DND-41 (cell line): Measurements from ENCODE around the gene UBASH3B.

Experiments used
- ATAC-seq: fragments of 200-7000 bp; cut with Tn5 transposase; 3 replicates; pipeline ENCODE4 v1.9.1; 2021; ENCODE audit warnings: low read depth; ENCODE audit not compliant: insufficient read depth
- DNase-seq: peaks from one replicate; pipeline ENCODE4 v3.0.0-alpha.2; 2020
- H2AFZ ChIP-seq: 2 replicates; pipeline ENCODE4 v1.6.0; 2012; ENCODE audit warnings: low read depth, low read length
- H3K27ac ChIP-seq: 2 replicates; pipeline ENCODE4 v1.5.1; 2012; ENCODE audit warnings: low read length, inconsistent platforms
- H3K27me3 ChIP-seq: fragments of 200-600 bp; sonication (generic); 2 replicates; pipeline ENCODE4 v1.6.0; 2012; ENCODE audit warnings: low read length, mild to moderate bottlenecking, inconsistent platforms; ENCODE audit not compliant: insufficient read depth, poor library complexity
- H3K36me3 ChIP-seq: 2 replicates; pipeline ENCODE4 v1.5.1; 2012; ENCODE audit warnings: low read length, inconsistent platforms; ENCODE audit not compliant: insufficient read depth
- H3K4me1 ChIP-seq: 2 replicates; pipeline ENCODE4 v1.5.1; 2012; ENCODE audit warnings: mild to moderate bottlenecking, low read length; ENCODE audit not compliant: insufficient read depth
- H3K4me2 ChIP-seq: 2 replicates; pipeline ENCODE4 v1.6.0; 2012; ENCODE audit warnings: mild to moderate bottlenecking, moderate library complexity, low read length, inconsistent platforms; ENCODE audit not compliant: insufficient read depth
- H3K4me3 ChIP-seq, 2 experiments: fragments of 200-600 bp in 1 of 2; shearing (Covaris generic) in 1 of 2; 2 replicates each; pipeline ENCODE4 v1.5.1; 2012 to 2016; ENCODE audit warnings: inconsistent platforms in 2 of 2, low read length in 2 of 2, mild to moderate bottlenecking in 2 of 2, low read depth in 1 of 2, moderate library complexity in 1 of 2
- H3K79me2 ChIP-seq: 2 replicates; pipeline ENCODE4 v1.6.0; 2012; ENCODE audit warnings: low read length, inconsistent platforms; ENCODE audit not compliant: insufficient read depth
- H3K9ac ChIP-seq: 2 replicates; pipeline ENCODE4 v1.6.0; 2012; ENCODE audit warnings: low read depth, mild to moderate bottlenecking, inconsistent platforms, low read length, moderate library complexity
- H3K9me3 ChIP-seq: 2 replicates; pipeline ENCODE4 v1.5.1; 2012; ENCODE audit warnings: low read length, moderate library complexity, mild to moderate bottlenecking, inconsistent platforms; ENCODE audit not compliant: insufficient read depth, severe bottlenecking
- H4K20me1 ChIP-seq: 2 replicates; pipeline ENCODE4 v1.6.0; 2012; ENCODE audit warnings: low read length; ENCODE audit not compliant: insufficient read depth
- EZH2 ChIP-seq: IDR thresholded peaks from 3 replicates; pipeline ENCODE4 v1.6.1; 2012; ENCODE audit warnings: borderline replicate concordance, low read depth, mild to moderate bottlenecking, moderate library complexity, low read length, inconsistent platforms; ENCODE audit not compliant: severe bottlenecking
- TF ChIP-seq, protein P1 (sequence below): IDR thresholded peaks from 2 replicates; pipeline ENCODE4 v1.5.1; 2012; ENCODE audit warnings: borderline replicate concordance, low read length, moderate library complexity, mild to moderate bottlenecking; ENCODE audit not compliant: poor library complexity, severe bottlenecking; ENCODE audit errors: extremely low read depth

UBASH3B gene

DNA sequence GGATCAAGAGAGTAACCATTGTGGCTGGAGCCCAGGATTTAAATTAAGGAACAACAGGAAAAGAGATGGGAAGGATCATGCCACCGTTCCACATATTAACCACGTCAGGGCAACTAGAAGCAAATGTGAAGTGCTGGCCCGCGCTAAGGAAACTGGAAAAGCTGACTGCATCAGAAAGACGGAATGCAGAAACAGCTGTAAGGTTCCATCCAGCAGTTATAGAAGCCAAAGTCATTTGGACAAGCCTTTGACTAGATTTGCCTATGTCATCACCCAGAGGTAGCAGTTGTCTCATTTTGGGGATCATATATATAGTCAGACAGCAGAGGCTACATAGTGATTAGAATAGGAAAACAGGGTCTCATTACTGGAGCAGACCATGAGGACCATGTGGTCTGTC is 139.8 kb downstream of the UBASH3B start:
- Histone ChIP-seq H2AFZ (no peak overlapping the region), H3K4me2 (no peak overlapping the region), H3K27me3 (no peaks in the 10 kb centered on the region), H3K79me2 (no peaks in the 10 kb centered on the region), H3K4me1 (no peaks in the 10 kb centered on the region), H4K20me1 (no peaks in the 10 kb centered on the region), H3K9me3 (no peaks in the 10 kb centered on the region), H3K36me3 (peaks cover 79% of the 10 kb centered on the region), H3K27ac (no peak overlapping the region), H3K9ac (no peak overlapping the region), H3K4me3 (no peak overlapping the region)
- TF ChIP-seq, protein P1, sequence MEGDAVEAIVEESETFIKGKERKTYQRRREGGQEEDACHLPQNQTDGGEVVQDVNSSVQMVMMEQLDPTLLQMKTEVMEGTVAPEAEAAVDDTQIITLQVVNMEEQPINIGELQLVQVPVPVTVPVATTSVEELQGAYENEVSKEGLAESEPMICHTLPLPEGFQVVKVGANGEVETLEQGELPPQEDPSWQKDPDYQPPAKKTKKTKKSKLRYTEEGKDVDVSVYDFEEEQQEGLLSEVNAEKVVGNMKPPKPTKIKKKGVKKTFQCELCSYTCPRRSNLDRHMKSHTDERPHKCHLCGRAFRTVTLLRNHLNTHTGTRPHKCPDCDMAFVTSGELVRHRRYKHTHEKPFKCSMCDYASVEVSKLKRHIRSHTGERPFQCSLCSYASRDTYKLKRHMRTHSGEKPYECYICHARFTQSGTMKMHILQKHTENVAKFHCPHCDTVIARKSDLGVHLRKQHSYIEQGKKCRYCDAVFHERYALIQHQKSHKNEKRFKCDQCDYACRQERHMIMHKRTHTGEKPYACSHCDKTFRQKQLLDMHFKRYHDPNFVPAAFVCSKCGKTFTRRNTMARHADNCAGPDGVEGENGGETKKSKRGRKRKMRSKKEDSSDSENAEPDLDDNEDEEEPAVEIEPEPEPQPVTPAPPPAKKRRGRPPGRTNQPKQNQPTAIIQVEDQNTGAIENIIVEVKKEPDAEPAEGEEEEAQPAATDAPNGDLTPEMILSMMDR: no peak
- no peak for TF ChIP-seq EZH2
- DNase-seq: no peak
- no peak for ATAC-seq

DNA sequence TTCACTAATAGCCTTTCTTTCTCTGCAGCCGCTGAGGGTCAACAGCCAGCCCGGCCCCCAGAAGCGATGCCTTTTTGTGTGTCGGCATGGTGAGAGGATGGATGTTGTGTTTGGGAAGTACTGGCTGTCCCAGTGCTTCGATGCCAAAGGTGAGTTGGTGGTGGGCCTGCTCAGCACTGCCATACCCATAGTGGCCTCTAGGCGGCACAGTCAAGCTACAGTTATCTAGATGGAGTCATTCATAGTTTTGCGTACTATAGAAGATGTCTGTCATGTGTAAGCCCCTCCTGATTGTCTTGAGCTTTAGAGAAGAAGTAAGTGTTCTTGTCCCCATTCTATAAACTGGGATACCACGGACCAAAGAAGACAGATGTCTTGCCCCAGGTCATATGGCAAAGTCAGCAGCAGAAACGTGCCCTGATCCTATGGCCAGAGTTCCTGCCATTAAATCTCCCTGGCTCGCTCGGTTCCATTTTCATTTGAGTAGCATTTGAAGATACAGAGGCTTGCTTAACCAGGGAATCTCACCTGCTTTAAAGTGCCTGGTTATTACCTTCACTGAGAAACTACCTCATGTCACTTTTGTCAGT is 140.7 kb downstream of the UBASH3B start:
- ATAC-seq: peak; percentile 73
- Histone ChIP-seq H3K27me3 (no peaks in the 10 kb centered on the region), H3K4me1 (no peaks in the 10 kb centered on the region), H3K9me3 (no peaks in the 10 kb centered on the region), H3K27ac (no peak overlapping the region), H4K20me1 (no peaks in the 10 kb centered on the region), H3K4me3 (no peak overlapping the region), H3K79me2 (no peaks in the 10 kb centered on the region), H2AFZ (no peak overlapping the region), H3K9ac (no peak overlapping the region), H3K4me2 (no peak overlapping the region), H3K36me3 (peaks cover 79% of the 10 kb centered on the region)
- DNase-seq: peak; percentile 56
- no peak for TF ChIP-seq EZH2
- TF ChIP-seq, protein P1: peak; percentile 83

DNA sequence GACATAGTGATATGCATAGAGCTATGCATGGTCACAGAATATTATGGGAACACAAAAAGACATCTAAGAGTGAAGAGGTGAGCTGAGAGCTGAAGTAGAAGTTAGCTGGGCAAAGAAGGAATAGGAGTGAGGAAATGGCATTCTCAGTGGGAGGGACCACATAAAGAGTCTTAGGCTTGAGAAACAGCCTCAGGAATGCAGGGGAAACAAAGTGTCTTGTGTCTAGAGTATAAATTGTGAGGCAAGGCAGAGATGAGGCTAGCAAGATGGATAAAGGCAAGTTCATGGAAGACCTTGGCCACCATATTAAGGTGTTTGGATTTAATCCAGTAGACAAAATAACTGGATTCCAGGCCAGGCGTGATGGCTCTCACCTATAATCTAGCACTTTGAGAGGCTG is 142.1 kb downstream of the UBASH3B start:
- DNase-seq (no peak), ATAC-seq (no peak)
- H3K4me1 ChIP-seq: no peaks in the 10 kb centered on the region
- H4K20me1 ChIP-seq: no peaks in the 10 kb centered on the region
- H3K4me2 ChIP-seq: no peak overlapping the region
- TF ChIP-seq EZH2: no peak
- TF ChIP-seq, protein P1: no peak
- H3K79me2 ChIP-seq: no peaks in the 10 kb centered on the region
- no peaks in the 10 kb centered on the region for H3K9me3 ChIP-seq
- peaks cover 78% of the 10 kb centered on the region for H3K36me3 ChIP-seq
- H3K9ac ChIP-seq: no peak overlapping the region
- no peaks in the 10 kb centered on the region for H3K27me3 ChIP-seq
- no peak overlapping the region for H2AFZ ChIP-seq
- no peak overlapping the region for H3K4me3 ChIP-seq
- H3K27ac ChIP-seq: no peak overlapping the region

DNA sequence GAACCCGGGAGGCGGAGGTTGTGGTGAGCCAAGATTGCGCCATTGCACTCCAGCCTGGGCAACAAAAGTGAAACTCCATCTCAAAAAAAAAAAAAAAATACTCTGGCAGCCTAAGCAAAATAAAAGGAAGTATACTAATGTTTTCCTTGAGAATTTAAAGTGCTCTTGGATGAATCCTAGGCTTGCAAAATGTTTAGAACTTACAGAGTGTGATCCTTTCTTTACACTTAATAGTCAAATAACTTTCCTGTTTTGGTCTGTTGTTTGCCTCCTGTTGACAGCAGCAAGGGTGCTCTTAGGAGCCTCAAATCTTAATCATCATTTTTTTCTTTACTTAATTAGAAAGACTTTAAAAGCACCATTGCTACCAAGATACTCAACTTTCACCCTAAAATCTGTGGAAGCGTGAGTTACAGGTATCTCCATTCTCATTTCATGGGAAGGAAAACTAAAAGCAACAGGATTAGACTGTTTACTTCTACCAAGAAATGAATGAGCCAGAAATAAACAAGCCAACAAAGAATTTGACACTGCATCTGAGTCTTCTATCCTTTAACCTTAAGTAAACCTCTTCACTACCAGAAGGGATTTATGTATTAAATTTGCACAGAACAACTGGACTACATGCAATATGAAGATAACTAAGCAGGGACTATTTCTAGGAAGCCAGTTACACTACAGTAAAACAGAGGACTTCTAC is 144.0 kb downstream of the UBASH3B start:
- H2AFZ ChIP-seq: no peak overlapping the region
- H3K79me2 ChIP-seq: no peaks in the 10 kb centered on the region
- TF ChIP-seq, protein P1: no peak
- TF ChIP-seq EZH2: no peak
- no peak overlapping the region for H3K4me3 ChIP-seq
- H3K9me3 ChIP-seq: no peaks in the 10 kb centered on the region
- peaks cover 86% of the 10 kb centered on the region for H3K36me3 ChIP-seq
- no peaks in the 10 kb centered on the region for H4K20me1 ChIP-seq
- DNase-seq: no peak
- no peaks in the 10 kb centered on the region for H3K4me1 ChIP-seq
- no peak overlapping the region for H3K27ac ChIP-seq
- no peaks in the 10 kb centered on the region for H3K27me3 ChIP-seq
- no peak overlapping the region for H3K4me2 ChIP-seq
- H3K9ac ChIP-seq: no peak overlapping the region
- ATAC-seq: no peak
